Activated naive CD8-positive, alpha-beta T cell treated with anti-CD3 and anti-CD28 coated beads for 36 hours (primary cell): ENCODE results near the gene PRUNE2. TPM values are rescaled to one million over a fixed set of nuclear protein-coding genes. Genes with fewer than 3 reads are reported as not detected.

Experiments
- DNase-seq: peaks from one replicate; pipeline ENCODE4 v3.0.0; 2021
- H3K27ac Mint-ChIP-seq: one replicate; pipeline ENCODE4 v1.8.0; 2022; ENCODE audit warnings: mild to moderate bottlenecking, moderate library complexity, mixed read lengths
- H3K27me3 Mint-ChIP-seq: one replicate; pipeline ENCODE4 v1.8.0; 2022; ENCODE audit warnings: mild to moderate bottlenecking, mixed read lengths
- H3K36me3 Mint-ChIP-seq: one replicate; pipeline ENCODE4 v1.8.0; 2021; ENCODE audit warnings: mild to moderate bottlenecking, mixed read lengths
- H3K4me1 Mint-ChIP-seq: one replicate; pipeline ENCODE4 v1.8.0; 2021; ENCODE audit warnings: mixed read lengths
- H3K4me3 Mint-ChIP-seq: one replicate; pipeline ENCODE4 v1.8.0; 2022; ENCODE audit warnings: mild to moderate bottlenecking, moderate library complexity, mixed read lengths
- H3K9me3 Mint-ChIP-seq: one replicate; pipeline ENCODE4 v1.8.0; 2022; ENCODE audit warnings: mixed read lengths
- total RNA-seq, 2 experiments: library from RNA; stranded (reverse); gene quantifications; one replicate each; pipeline ENCODE4 v1.2.3, GENCODE V29; 2021

PRUNE2 gene
- total RNA-seq, 2 experiments from 2014 or later: 0.35 TPM; not detected in 1

DNA sequence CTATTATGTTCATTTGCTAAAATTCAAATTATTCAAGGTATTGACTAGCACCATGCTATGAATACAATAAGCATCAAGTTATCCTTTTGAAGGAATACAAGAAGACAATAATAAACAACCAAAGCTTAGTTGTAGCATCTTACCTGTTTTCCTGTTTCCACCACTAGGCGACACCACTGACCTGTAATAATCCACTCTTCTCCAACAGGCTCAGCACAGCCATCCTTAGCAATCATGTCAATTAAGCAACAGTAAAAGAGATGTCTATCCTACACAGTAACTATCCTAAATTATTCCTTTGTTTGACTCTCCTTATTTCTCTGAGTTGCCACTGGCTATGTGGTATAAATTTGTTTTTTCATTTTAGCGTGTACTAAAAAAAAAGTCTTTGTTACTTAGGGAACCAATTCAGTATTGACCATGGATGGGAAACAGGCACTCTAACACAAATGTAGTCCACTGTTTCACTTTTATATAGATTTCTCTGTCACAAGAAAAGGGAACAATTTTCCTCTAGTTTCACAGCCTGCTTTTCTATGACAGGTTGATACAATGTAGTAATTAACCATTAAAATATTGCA lies 95.4 kb downstream of the PRUNE2 start:
- H3K4me3 Mint-ChIP-seq: no peak overlapping the region
- H3K36me3 Mint-ChIP-seq: no peaks in the 10 kb centered on the region
- H3K9me3 Mint-ChIP-seq: no peaks in the 10 kb centered on the region
- no peak overlapping the region for H3K27ac Mint-ChIP-seq
- no peaks in the 10 kb centered on the region for H3K4me1 Mint-ChIP-seq
- DNase-seq: peak; percentile 4
- peaks cover 14% of the 10 kb centered on the region for H3K27me3 Mint-ChIP-seq

DNA sequence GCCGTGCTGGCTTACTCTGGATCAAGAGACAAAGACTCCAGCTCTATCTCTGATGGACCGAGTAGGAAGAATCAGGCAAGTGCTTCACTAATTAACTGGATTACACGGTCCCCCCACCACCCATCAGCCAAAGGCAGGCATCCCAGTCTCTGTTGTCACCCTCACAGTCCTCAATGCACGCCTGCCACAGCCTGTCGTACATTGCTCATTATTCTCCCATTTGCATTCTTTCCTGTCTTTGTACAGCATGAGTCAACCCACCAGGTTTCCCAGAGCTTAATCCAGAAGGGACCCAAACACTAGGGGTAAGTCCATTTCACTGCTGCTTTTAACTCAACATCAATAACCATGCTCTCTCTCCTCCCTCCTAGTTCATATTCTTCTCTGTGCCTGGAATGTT lies 97.3 kb downstream of the PRUNE2 start:
- Mint-ChIP-seq H3K27ac (no peak overlapping the region), H3K36me3 (no peaks in the 10 kb centered on the region), H3K9me3 (no peaks in the 10 kb centered on the region), H3K4me1 (no peaks in the 10 kb centered on the region), H3K4me3 (no peak overlapping the region), H3K27me3 (peaks cover 8% of the 10 kb centered on the region)
- DNase-seq: no peak

DNA sequence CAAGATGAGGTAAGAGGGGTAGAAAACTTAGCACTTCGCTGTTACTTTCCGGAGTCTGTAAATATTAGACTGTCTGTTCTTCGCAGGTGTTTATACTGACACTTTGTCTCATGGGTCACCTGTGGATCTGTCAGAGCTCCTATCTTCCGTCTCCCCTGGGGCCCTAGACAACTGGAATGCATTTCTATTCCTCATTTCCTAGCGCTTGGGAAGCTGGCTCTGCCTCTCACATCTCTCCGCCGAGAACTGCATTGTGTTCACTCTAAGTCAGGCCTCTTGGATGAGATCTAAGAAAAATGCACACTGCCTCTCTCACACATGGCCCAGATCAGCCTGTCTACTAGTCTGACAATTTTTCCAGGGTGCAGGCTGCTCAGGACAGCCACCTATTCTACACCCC lies 102.2 kb downstream of the PRUNE2 start:
- Mint-ChIP-seq H3K9me3 (no peaks in the 10 kb centered on the region), H3K27me3 (peaks cover 4% of the 10 kb centered on the region), H3K27ac (no peak overlapping the region), H3K4me3 (no peak overlapping the region), H3K36me3 (no peaks in the 10 kb centered on the region), H3K4me1 (no peaks in the 10 kb centered on the region)
- DNase-seq: no peak

DNA sequence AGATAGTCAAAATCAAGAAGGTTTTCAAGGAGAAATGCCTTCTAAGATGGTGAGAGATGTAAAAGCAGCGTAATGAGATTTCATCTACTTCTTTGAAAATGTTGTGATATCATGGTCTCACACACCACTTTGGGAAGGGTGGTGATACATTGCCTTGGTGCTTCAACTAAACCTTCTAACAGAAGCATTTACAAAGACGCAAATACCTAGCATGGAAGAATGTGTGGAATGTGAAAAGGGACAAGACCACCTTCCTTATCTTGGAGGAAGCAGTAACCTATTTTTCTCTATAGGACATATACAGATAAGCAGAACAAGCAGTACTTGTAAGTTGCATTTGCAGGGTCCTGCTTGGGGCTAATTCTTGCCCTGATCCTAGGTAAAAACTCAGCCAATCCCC lies 102.8 kb downstream of the PRUNE2 start:
- H3K9me3 Mint-ChIP-seq: no peaks in the 10 kb centered on the region
- DNase-seq: no peak
- H3K36me3 Mint-ChIP-seq: no peaks in the 10 kb centered on the region
- no peaks in the 10 kb centered on the region for H3K27me3 Mint-ChIP-seq
- no peak overlapping the region for H3K4me3 Mint-ChIP-seq
- no peak overlapping the region for H3K27ac Mint-ChIP-seq
- H3K4me1 Mint-ChIP-seq: no peaks in the 10 kb centered on the region

DNA sequence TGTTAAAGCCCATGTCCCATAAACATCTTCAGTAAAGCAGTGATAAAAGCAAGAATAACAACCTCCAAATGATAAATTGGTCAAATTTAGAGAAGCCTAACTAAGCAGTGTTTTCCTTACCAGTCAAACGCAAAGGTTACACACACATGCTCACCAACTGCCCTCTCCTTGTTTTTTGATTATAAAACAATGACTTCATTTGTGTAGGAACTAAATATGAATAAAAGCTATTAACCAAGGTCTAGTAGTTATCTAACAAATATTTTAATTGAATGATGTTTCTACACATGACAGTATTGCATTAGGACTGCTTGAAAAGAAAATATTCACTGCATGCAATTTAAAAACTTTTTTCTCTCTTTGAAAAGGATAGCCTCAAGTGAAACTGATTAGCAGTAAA lies 105.0 kb downstream of the PRUNE2 start:
- no peaks in the 10 kb centered on the region for H3K4me1 Mint-ChIP-seq
- H3K4me3 Mint-ChIP-seq: no peak overlapping the region
- DNase-seq: no peak
- H3K27ac Mint-ChIP-seq: no peak overlapping the region
- no peaks in the 10 kb centered on the region for H3K36me3 Mint-ChIP-seq
- H3K9me3 Mint-ChIP-seq: no peaks in the 10 kb centered on the region
- peaks cover 4% of the 10 kb centered on the region for H3K27me3 Mint-ChIP-seq

DNA sequence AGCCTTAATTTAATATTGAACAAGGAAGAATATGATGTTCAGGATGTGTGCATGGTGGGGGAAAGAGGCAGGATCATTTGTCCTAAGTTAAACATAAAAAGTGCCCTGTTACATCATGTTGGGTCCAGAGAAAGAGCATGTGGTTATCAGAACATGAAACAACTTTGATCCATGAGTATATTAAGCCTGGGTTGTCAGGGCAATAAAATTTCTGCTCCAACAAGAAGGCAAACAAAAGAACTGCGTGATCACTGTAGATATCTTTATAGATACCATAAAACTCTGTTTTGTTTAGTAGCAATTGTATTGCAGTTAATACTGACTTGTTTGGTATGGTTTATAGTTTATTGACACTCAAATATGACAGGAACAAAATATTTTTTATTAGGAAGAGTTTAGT lies 106.4 kb downstream of the PRUNE2 start:
- no peak overlapping the region for H3K27ac Mint-ChIP-seq
- no peaks in the 10 kb centered on the region for H3K4me1 Mint-ChIP-seq
- DNase-seq: no peak
- no peaks in the 10 kb centered on the region for H3K9me3 Mint-ChIP-seq
- peaks cover 4% of the 10 kb centered on the region for H3K27me3 Mint-ChIP-seq
- no peaks in the 10 kb centered on the region for H3K36me3 Mint-ChIP-seq
- H3K4me3 Mint-ChIP-seq: no peak overlapping the region

DNA sequence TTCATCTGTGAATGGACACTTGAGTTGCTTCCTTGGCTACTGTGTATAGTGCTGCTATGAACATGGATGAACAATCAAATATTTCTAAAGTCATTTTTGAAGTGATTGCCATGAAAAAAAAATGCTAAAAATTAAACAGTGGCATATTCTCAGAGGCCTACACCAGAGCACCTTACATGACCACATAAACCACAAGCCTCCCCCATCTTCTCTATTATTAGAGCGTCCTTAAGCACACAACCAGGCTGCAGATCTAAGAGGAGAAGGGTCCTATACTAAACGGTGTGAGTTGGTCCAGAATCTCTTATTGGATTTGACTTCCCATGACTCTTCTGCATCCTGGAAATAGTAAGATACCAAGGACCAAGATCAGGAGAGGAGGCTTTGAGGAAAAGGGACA lies 107.4 kb downstream of the PRUNE2 start:
- Mint-ChIP-seq H3K9me3 (no peaks in the 10 kb centered on the region), H3K36me3 (no peaks in the 10 kb centered on the region), H3K4me3 (no peak overlapping the region), H3K27me3 (peaks cover 4% of the 10 kb centered on the region), H3K4me1 (no peaks in the 10 kb centered on the region), H3K27ac (no peak overlapping the region)
- no peak for DNase-seq

DNA sequence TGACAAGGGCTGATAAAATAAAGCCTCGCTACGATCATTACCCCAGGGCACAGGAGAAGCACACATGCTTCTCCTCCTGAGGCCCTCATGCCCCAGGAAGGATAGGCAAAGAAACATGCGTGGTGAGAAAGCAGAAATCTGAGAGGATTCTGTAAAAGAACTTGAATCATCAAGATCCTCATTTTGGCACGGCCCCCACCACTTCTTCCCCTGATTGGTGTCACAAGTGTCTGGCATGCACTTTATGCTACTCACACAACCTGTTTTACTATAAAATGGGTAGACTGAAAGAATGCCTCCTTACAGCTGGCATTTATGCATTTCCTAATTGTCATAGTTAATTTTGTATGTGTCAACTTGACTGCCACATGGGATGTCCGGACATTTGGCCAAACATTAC lies 109.6 kb downstream of the PRUNE2 start:
- no peak for DNase-seq
- Mint-ChIP-seq H3K27ac (no peak overlapping the region), H3K9me3 (no peaks in the 10 kb centered on the region), H3K4me1 (no peaks in the 10 kb centered on the region), H3K4me3 (no peak overlapping the region), H3K36me3 (no peaks in the 10 kb centered on the region), H3K27me3 (peaks cover 4% of the 10 kb centered on the region)

DNA sequence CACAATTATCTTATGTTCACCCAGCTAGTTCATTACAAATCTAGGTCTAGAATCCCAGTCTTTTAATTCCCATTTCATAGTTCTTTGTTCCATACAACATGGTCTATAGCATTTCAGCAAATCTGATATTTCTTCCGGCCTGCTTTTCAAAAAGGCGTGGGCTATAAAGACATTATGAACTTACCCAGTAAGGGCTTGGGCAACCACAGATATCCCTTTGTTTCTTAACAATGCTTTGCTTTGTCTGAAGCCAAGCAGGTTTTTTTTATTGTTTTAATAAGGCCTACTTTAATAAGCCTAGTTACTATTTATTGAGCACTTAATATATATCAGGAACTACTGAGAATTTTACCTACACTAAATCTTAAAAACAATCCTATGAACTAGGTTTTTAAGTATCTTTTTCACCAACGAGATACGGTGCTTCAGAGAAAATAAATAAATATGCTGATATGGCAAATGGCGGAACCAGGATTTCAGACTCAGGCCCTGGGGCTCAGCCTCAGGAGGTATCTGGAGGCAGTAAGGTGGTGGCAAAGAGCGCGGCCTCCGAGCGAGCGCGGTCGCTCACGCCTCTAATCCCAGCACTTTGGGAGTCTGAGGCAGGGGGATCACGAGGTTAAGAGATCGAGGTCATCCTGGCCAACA lies 112.0 kb downstream of the PRUNE2 start:
- Mint-ChIP-seq H3K4me1 (no peaks in the 10 kb centered on the region), H3K27me3 (peaks cover 4% of the 10 kb centered on the region), H3K4me3 (no peak overlapping the region), H3K36me3 (no peaks in the 10 kb centered on the region), H3K9me3 (no peaks in the 10 kb centered on the region), H3K27ac (no peak overlapping the region)
- DNase-seq: no peak

DNA sequence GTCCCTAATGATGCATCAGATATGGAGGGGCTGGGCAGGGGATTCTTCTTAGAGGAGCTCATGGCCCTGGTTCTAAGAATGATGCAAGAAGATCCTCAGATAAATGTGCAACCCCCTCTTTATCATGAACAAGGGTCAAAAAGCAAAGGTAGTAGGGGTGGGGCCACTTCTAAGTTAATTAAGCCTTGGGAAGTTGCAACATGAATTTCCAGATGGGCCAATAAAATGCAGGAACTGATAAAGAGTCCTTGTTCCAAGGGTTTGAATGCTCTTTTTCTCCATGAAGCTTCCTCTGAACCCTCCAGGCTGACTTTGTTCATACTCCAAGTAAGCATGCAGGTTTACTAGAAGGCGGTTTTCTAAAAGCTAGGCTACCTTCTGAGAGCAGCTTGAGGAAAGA lies 116.1 kb downstream of the PRUNE2 start:
- Mint-ChIP-seq H3K9me3 (no peaks in the 10 kb centered on the region), H3K4me3 (no peak overlapping the region), H3K36me3 (no peaks in the 10 kb centered on the region), H3K27ac (no peak overlapping the region), H3K4me1 (no peaks in the 10 kb centered on the region), H3K27me3 (peaks cover 5% of the 10 kb centered on the region)
- DNase-seq: no peak

DNA sequence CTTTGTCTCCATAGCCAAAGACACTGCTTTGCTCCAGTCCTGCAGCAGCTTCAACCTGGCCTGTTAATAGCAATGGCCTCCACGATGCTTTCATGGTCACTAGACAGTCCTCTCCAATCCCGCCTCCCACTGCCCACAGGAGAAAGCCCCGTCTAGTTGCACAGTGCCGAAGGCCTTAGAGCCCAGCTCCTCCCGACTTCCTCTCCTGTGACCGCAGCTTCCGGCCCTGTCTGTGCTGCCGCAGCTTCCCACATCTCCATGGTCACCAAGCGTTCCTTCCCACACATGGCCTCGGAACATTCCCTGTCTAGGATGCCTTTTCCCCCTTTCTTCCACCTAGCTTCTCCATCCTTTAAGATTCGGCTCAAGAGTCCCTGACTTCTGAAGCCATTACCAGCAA lies 118.2 kb downstream of the PRUNE2 start:
- no peaks in the 10 kb centered on the region for H3K9me3 Mint-ChIP-seq
- no peak for DNase-seq
- H3K4me3 Mint-ChIP-seq: no peak overlapping the region
- peaks cover 5% of the 10 kb centered on the region for H3K27me3 Mint-ChIP-seq
- H3K4me1 Mint-ChIP-seq: no peaks in the 10 kb centered on the region
- H3K27ac Mint-ChIP-seq: no peak overlapping the region
- no peaks in the 10 kb centered on the region for H3K36me3 Mint-ChIP-seq

DNA sequence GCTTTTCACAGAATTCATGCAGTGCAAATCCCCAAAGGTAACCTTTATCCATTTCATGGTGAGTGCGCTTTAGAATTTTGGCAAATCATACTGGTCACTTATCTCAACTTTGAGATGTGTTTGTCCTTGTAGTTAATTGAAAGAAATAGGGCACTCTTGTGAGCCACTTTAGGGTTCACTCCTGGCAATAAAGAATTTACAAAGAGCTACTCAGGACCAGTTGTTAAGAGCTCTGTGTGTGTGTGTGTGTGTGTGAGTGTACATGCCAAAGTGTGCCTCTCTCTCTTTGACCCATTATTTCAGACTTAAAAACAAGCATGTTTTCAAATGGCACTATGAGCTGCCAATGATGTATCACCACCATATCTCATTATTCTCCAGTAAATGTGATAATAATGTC lies 120.4 kb downstream of the PRUNE2 start:
- H3K9me3 Mint-ChIP-seq: no peaks in the 10 kb centered on the region
- no peaks in the 10 kb centered on the region for H3K36me3 Mint-ChIP-seq
- H3K27ac Mint-ChIP-seq: no peak overlapping the region
- H3K4me1 Mint-ChIP-seq: no peaks in the 10 kb centered on the region
- peaks cover 10% of the 10 kb centered on the region for H3K27me3 Mint-ChIP-seq
- DNase-seq: no peak
- H3K4me3 Mint-ChIP-seq: no peak overlapping the region

DNA sequence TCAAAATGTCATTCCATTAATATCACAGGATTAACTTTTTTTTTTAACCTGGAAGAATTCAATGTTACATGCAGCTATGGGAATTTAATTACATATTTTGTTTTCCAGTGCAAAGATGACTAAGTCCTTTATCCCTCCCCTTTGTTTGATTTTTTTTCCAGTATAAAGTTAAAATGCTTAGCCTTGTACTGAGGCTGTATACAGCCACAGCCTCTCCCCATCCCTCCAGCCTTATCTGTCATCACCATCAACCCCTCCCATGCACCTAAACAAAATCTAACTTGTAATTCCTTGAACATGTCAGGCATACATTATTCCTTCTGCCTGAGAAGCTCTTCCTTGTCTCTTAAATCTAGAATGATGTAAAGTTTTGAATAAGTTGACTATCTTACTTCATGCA lies 121.0 kb downstream of the PRUNE2 start:
- no peaks in the 10 kb centered on the region for H3K36me3 Mint-ChIP-seq
- no peak overlapping the region for H3K4me3 Mint-ChIP-seq
- H3K9me3 Mint-ChIP-seq: no peaks in the 10 kb centered on the region
- H3K4me1 Mint-ChIP-seq: no peaks in the 10 kb centered on the region
- no peak overlapping the region for H3K27ac Mint-ChIP-seq
- H3K27me3 Mint-ChIP-seq: peaks cover 10% of the 10 kb centered on the region
- no peak for DNase-seq

DNA sequence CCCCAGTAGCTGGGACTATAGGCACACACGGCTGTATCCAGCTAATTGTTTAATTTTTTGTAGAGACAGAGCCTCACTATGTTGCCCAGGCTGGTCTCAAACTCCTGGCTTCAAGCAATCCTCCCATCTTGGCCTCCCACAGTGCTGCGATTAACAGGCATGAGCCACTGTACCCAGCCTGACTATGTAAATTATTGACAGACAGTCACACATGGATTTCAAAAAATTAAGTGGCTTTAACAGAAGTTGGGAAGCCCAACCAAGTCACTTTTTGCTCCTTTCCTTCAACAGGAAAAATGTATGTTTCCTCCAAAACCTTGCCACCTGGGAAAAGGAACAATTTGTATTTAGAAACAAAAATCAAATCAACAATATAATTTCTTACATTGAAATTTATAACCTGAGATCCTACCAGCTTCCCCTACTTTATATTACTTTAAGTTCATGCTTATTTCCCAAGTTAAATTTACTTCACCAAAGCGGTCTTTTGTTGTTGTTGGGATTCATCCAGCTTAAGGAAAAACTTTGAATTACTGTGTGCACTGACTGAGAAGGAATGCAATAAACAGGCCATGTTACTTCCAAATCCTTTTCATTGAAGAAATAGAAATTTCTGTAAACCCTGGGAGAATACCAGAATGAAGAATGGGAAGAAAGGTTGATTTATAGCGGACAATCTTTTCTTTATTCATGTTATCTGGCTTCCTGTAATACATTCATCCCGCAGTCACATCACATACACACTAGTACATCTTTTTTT lies 133.0 kb downstream of the PRUNE2 start:
- H3K36me3 Mint-ChIP-seq: no peaks in the 10 kb centered on the region
- H3K27ac Mint-ChIP-seq: no peak overlapping the region
- H3K4me3 Mint-ChIP-seq: no peak overlapping the region
- H3K4me1 Mint-ChIP-seq: peaks cover 2% of the 10 kb centered on the region
- peaks cover 8% of the 10 kb centered on the region for H3K27me3 Mint-ChIP-seq
- H3K9me3 Mint-ChIP-seq: no peaks in the 10 kb centered on the region
- no peak for DNase-seq

DNA sequence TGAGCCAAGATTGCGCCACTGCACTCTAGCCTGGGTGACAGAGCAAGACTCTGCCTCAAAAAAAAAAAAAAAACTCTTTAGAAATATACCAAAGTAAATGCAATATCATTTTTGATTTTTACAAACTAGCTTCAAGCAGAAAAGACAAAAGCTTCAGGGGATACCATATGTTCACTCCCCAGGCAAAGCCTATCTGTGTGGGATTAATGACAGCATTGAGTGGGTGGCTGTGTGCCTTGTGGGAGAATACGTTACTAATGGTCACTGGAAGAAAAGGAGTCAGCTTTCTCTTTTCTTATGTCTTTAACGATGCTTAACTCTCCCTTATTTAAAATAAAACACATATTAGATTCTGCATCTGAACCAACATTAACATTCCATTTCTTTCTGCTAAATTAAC lies 139.8 kb downstream of the PRUNE2 start:
- Mint-ChIP-seq H3K36me3 (no peaks in the 10 kb centered on the region), H3K9me3 (no peaks in the 10 kb centered on the region), H3K27ac (no peak overlapping the region), H3K4me3 (no peak overlapping the region), H3K4me1 (no peaks in the 10 kb centered on the region), H3K27me3 (no peaks in the 10 kb centered on the region)
- no peak for DNase-seq

DNA sequence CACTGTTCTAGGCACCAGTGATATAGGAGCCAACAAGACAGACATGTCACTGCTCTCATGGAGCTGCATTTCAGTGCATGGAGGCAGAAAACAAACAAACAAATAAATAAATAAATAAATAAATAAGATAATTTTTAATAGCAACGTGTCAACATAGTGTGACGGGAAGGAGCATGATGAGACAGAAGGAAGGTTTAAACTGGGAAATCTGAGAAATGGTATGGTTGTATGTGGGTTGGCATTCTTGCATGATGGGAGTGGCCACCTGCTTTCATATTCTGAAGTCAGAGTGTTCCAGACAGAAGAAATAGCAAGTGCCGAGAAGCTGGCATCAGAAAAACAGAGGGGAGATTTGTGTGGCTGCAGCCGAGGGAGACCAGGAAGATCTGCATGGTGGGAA lies 141.8 kb downstream of the PRUNE2 start, which contains the start of gene PCA3:
PCA3 (plus strand) TSS at position 301 of the 400 bp plus-strand sequence.
- Mint-ChIP-seq H3K4me1 (no peaks in the 10 kb centered on the region), H3K4me3 (no peak within 1 kb of the TSS), H3K27ac (no peak within 1 kb of the TSS), H3K36me3 (no peaks in the 10 kb centered on the region), H3K27me3 (no peaks in the 10 kb centered on the region), H3K9me3 (no peaks in the 10 kb centered on the region)
- DNase-seq: no peak
